COLO829 (cell line): ENCODE measurements around the gene DUS1L.

Experiments used
- DNase-seq: peaks from one replicate; pipeline ENCODE4 v3.0.0; 2012; ENCODE audit warnings: low spot score

DUS1L gene

GRCh38 chr17:82012640-82013295 is 52.8 kb downstream of the DUS1L start:
- no peak for DNase-seq

GRCh38 chr17:82012261-82012639 is 53.4 kb downstream of the DUS1L start:
- DNase-seq, result no peak

- no peak for DNase-seq
These were observed 53.9 kb downstream of the DUS1L start for GRCh38 chr17:82011617-82012187.

GRCh38 chr17:82010575-82011525 is 54.8 kb downstream of the DUS1L start:
- no peak for DNase-seq

- no peak for DNase-seq
These were observed 56.2 kb downstream of the DUS1L start for GRCh38 chr17:82009413-82009812.

- no peak for DNase-seq
These were observed 56.6 kb downstream of the DUS1L start for GRCh38 chr17:82008941-82009405.

GRCh38 chr17:82008258-82008940 is 57.2 kb downstream of the DUS1L start:
- no peak for DNase-seq
